ENCODE measurements around the gene PHYHIPL. TPM values are rescaled to one million over a fixed set of nuclear protein-coding genes. Genes with fewer than 3 reads are reported as not detected.
"Not testable (repeated sequence)": the region's sequence is repeated elsewhere in the genome, so short reads cannot be mapped to it uniquely, and the experiment has no call there.

The PHYHIPL gene
- total and polyA plus RNA-seq, 2 of the 4 experiments (the other 2 are of a cell fraction), result not detected

DNA sequence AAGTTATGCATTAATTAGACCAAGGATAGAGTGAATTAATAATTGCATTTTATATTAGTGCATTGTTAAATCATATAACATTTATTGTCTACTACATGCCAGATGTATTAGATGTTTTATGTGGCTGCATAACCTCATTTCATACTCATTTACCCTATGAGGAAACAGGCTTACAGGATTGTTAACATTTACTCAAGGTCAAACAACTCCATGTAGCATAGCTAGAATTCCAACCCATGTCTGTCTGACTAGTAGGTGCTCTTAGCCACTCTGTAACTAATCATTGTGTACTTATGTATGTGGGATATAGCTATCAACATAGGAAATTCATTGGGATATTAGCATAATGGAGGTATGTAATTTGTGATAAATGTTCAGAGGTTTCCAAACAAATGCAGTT lies 46.3 kb downstream of the PHYHIPL start:
- no peaks in the 10 kb centered on the region for H4K20me1 ChIP-seq (ENCODE audit: insufficient read depth, low read length)
- no peak overlapping the region for H2AFZ ChIP-seq (replicated peaks; ENCODE audit: low read length, poor library complexity)
- H3K14ac ChIP-seq (replicated peaks; ENCODE audit: low read depth, low read length), result no peak overlapping the region
- no peak overlapping the region for H3K18ac ChIP-seq (ENCODE audit: low read depth, low read length)
- no peak overlapping the region for H2BK15ac ChIP-seq (ENCODE audit: low read depth, low read length)
- dilution Hi-C loops (cut with HindIII; ENCODE audit: low sequenced_read_pairs, unreplicated experiment) (no loop called here), intact Hi-C loops (cut with micrococcal nuclease) (no loop called here), in situ Hi-C loops (cut with MboI; ENCODE audit: low sequenced_read_pairs) (loop anchor here (25.0 kb wide), 2 partner anchors 685 to 810 kb away; no protein-coding TSS in a partner anchor)
- POLR2A ChIA-PET (ENCODE audit: unreplicated experiment), result no interaction called here
- no peak overlapping the region for H3K27ac ChIP-seq (ENCODE audit: insufficient read depth, low read length)
- no peaks in the 10 kb centered on the region for H3K79me1 ChIP-seq (ENCODE audit: low read depth in 1 of 2, low read length in 2 of 2)
- no peak overlapping the region for H3K56ac ChIP-seq (ENCODE audit: extremely low read depth, insufficient read depth, low read length)
- no peaks in the 10 kb centered on the region for H3K4me1 ChIP-seq (ENCODE audit: control insufficient read depth, insufficient read depth, low read length)
- H4K8ac ChIP-seq (ENCODE audit: low read depth in 2 of 2, low read length in 2 of 2), result no peak overlapping the region
- no peaks in the 10 kb centered on the region for H3K9me1 ChIP-seq (ENCODE audit: insufficient read depth, low read length)
- TF ChIP-seq RAD21 (IDR thresholded peaks at IDR 0.05; ENCODE audit: low read length), result no peak
- TF ChIP-seq MXI1 (IDR thresholded peaks at IDR 0.05; ENCODE audit: borderline replicate concordance, low read depth, low read length), result no peak
- no peak for TF ChIP-seq MAZ (IDR thresholded peaks at IDR 0.05; ENCODE audit: borderline replicate concordance, low read depth, low read length)
- TF ChIP-seq SMC3 (IDR thresholded peaks at IDR 0.05; ENCODE audit: low read depth, low read length), result no peak
- TF ChIP-seq BHLHE40 (IDR thresholded peaks at IDR 0.05; ENCODE audit: low read depth, low read length), result no peak
- no peak overlapping the region for H3K9ac ChIP-seq (ENCODE audit: low read depth, low read length)
- no peak overlapping the region for H3K4ac ChIP-seq (ENCODE audit: low read depth, low read length)
- no peak overlapping the region for H2AK5ac ChIP-seq (ENCODE audit: low read depth, low read length)
- ATAC-seq (ENCODE audit: low read depth) (no peak), DNase-seq (peak; percentile 5)
- H2BK120ac ChIP-seq (ENCODE audit: low read depth, low read length), result no peak overlapping the region
- CTCF ChIA-PET, result no interaction called here
- BruUV-seq (replicated peaks), result no TSS peak
- no peaks in the 10 kb centered on the region for H3K9me3 ChIP-seq (ENCODE audit: control insufficient read depth, insufficient read depth, low read length)
- no peak overlapping the region for H3K23ac ChIP-seq (ENCODE audit: low read depth, low read length)
- H2BK20ac ChIP-seq (ENCODE audit: low read depth, low read length), result no peak overlapping the region
- H2AK9ac ChIP-seq (replicated peaks; ENCODE audit: low read depth, low read length, poor library complexity), result no peak overlapping the region
- H3K4me2 ChIP-seq (ENCODE audit: low read depth, low read length), result no peak overlapping the region
- H3K4me3 ChIP-seq (ENCODE audit: insufficient read depth, low read depth, low read length), result no peak overlapping the region
- H3K27me3 ChIP-seq (ENCODE audit: control insufficient read depth, insufficient read depth, low read length), result no peaks in the 10 kb centered on the region
- no peak overlapping the region for H4K91ac ChIP-seq (ENCODE audit: insufficient read depth, low read depth, low read length)
- no peak overlapping the region for H4K5ac ChIP-seq (ENCODE audit: low read depth, low read length)
- no peak overlapping the region for H2BK5ac ChIP-seq (ENCODE audit: low read depth, low read length, poor library complexity, severe bottlenecking)
- H3K36me3 ChIP-seq (ENCODE audit: control insufficient read depth, insufficient read depth, low read length), result no peaks in the 10 kb centered on the region

DNA sequence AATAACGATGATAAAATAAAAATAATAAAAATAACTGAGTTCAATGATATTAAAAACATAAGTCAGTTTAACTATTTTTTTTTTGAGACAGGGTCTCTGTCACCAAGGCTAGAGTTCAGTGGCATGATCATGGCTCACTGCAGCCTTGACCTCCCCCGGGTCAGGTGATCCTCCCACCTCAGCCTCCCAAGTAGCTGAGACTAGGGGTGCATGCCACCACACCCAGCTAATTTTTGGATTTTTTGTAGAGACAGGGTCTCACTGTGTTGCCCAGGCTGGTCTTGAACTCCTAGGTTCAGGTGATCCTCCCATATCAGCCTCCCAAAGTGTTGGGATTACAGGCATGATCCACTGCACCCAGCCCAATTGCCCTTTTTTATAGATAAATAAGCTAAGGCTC lies 47.2 kb downstream of the PHYHIPL start:
- DNase-seq; H2AK5ac ChIP-seq (ENCODE audit: low read depth, low read length); CTCF ChIA-PET; H3K14ac ChIP-seq (replicated peaks; ENCODE audit: low read depth, low read length); H4K8ac ChIP-seq (ENCODE audit: low read depth in 2 of 2, low read length in 2 of 2); H2BK5ac ChIP-seq (ENCODE audit: low read depth, low read length, poor library complexity, severe bottlenecking); H2BK120ac ChIP-seq (ENCODE audit: low read depth, low read length); H3K79me1 ChIP-seq (ENCODE audit: low read depth in 1 of 2, low read length in 2 of 2); H3K36me3 ChIP-seq (ENCODE audit: control insufficient read depth, insufficient read depth, low read length); H3K9me1 ChIP-seq (ENCODE audit: insufficient read depth, low read length); H3K18ac ChIP-seq (ENCODE audit: low read depth, low read length); H3K27me3 ChIP-seq (ENCODE audit: control insufficient read depth, insufficient read depth, low read length); BruUV-seq (replicated peaks); H2AK9ac ChIP-seq (replicated peaks; ENCODE audit: low read depth, low read length, poor library complexity); H3K9me3 ChIP-seq (ENCODE audit: control insufficient read depth, insufficient read depth, low read length); H4K20me1 ChIP-seq (ENCODE audit: insufficient read depth, low read length); H3K56ac ChIP-seq (ENCODE audit: extremely low read depth, insufficient read depth, low read length); H3K4me1 ChIP-seq (ENCODE audit: control insufficient read depth, insufficient read depth, low read length); H3K4ac ChIP-seq (ENCODE audit: low read depth, low read length); H2BK20ac ChIP-seq (ENCODE audit: low read depth, low read length); dilution Hi-C loops (cut with HindIII; ENCODE audit: low sequenced_read_pairs, unreplicated experiment); POLR2A ChIA-PET (ENCODE audit: unreplicated experiment); H3K9ac ChIP-seq (ENCODE audit: low read depth, low read length); H4K5ac ChIP-seq (ENCODE audit: low read depth, low read length); H3K23ac ChIP-seq (ENCODE audit: low read depth, low read length); H3K27ac ChIP-seq (ENCODE audit: insufficient read depth, low read length); ATAC-seq (ENCODE audit: low read depth); H2BK15ac ChIP-seq (ENCODE audit: low read depth, low read length); H3K4me2 ChIP-seq (ENCODE audit: low read depth, low read length); H4K91ac ChIP-seq (ENCODE audit: insufficient read depth, low read depth, low read length); H2AFZ ChIP-seq (replicated peaks; ENCODE audit: low read length, poor library complexity); intact Hi-C loops (cut with micrococcal nuclease); H3K4me3 ChIP-seq (ENCODE audit: insufficient read depth, low read depth, low read length): not testable (repeated sequence)
- WGBS, 2 experiments (ENCODE audit: extremely low coverage in 2 of 2, insufficient read length in 1 of 2), result no CpG with 5 or more reads among the region's 2 CpGs
- in situ Hi-C loops (cut with MboI; ENCODE audit: low sequenced_read_pairs), result loop anchor here (25.0 kb wide), 2 partner anchors 686 to 811 kb away; no protein-coding TSS in a partner anchor
